Measurements from ENCODE around the gene ZNF668. TPM values are rescaled to one million over a fixed set of nuclear protein-coding genes. Genes with fewer than 3 reads are reported as not detected.

Gene ZNF668
- total and polyA plus RNA-seq, 2 of the 13 experiments (the other 11 are each of a cell fraction or from before 2014, with no cell fraction given) = 3.8 to 9.8 TPM

- CTCF ChIA-PET (ENCODE audit: low intra/inter-chr PET ratio, low total read pairs) = no interaction called here
- Histone ChIP-seq H3K4me2 (ENCODE audit: low read depth, low read length) (no peak overlapping the region), H3K27ac (ENCODE audit: extremely low read length, insufficient read depth, low read length) (no peak overlapping the region), H2AFZ (ENCODE audit: low read length) (no peak overlapping the region), H3K4me1 (ENCODE audit: insufficient read depth, low read length) (peaks cover 19% of the 10 kb centered on the region), H3K27me3 (ENCODE audit: control insufficient read depth in 1 of 2, insufficient read depth in 2 of 2, low read length in 2 of 2) (no peaks in the 10 kb centered on the region; a peak in 1 of 5 replicates), H4K20me1 (ENCODE audit: insufficient read depth, low read length) (no peaks in the 10 kb centered on the region), H3K9ac (ENCODE audit: insufficient read depth, low read depth, low read length) (peak overlapping the region; percentile 2; the same call in 1 of the 2 replicates), H3K9me3 (ENCODE audit: low read length) (no peaks in the 10 kb centered on the region), H3K4me3 (replicated peaks in 1 of 3; ENCODE audit: insufficient read depth in 1 of 3, low read depth in 2 of 3, low read length in 3 of 3) (no peak overlapping the region), H3K79me2 (ENCODE audit: insufficient read depth, low read length) (peaks cover 37% of the 10 kb centered on the region), H3K36me3 (replicated peaks in 1 of 2; ENCODE audit: control insufficient read depth in 1 of 2, insufficient read depth in 2 of 2, low read length in 2 of 2) (peaks cover 27 to 44% of the 10 kb centered on the region in 2 experiments; a peak in 4 of 5 replicates)
- POLR2A ChIA-PET = interaction anchor here (0.9 to 1.4 kb wide), 2 partner anchors 17 to 41 kb away, joined by 4 to 5 read pairs; partner anchors contain the start of gene KAT8
- intact Hi-C loops (cut with micrococcal nuclease; ENCODE audit: unreplicated experiment) = no loop called here
- in situ Hi-C loops (cut with HindIII; ENCODE audit: extremely low pct_ligation_motif_present, low pct_unique_long_range_greater_than_20kb) = no loop called here
- ATAC-seq (no peak), FAIRE-seq (no peak), DNase-seq (ENCODE audit: low spot score) (no peak)
- WGBS (ENCODE audit: low lambda C conversion rate) = 85% methylated on average over 16 of the region's 16 CpGs
- BruUV-seq (replicated peaks) = no TSS peak
- TF ChIP-seq ZNF543 (CRISPR knock-in tag; IDR thresholded peaks at IDR 0.05) (no peak), JUN (CRISPR knock-in tag; IDR thresholded peaks at IDR 0.05) (no peak), ZNF678 (CRISPR knock-in tag; IDR thresholded peaks at IDR 0.05) (no peak), RBFOX2 (IDR thresholded peaks at IDR 0.05; ENCODE audit: low read depth, low read length) (0 out of 2 replicates have a peak, but pooled peaks have one; percentile 17), ZNF687 (CRISPR knock-in tag; IDR thresholded peaks at IDR 0.05) (peak; percentile 12; the same call in 1 of the 2 replicates), PBX2 (CRISPR knock-in tag; IDR thresholded peaks at IDR 0.05) (no peak), ZSCAN21 (CRISPR knock-in tag; IDR thresholded peaks at IDR 0.05; ENCODE audit: borderline replicate concordance) (no peak), ZNF781 (CRISPR knock-in tag; IDR thresholded peaks at IDR 0.05; ENCODE audit: borderline replicate concordance, not compliant biosample characterization) (no peak), DMTF1 (CRISPR knock-in tag; IDR thresholded peaks at IDR 0.05) (no peak), LCORL (IDR thresholded peaks at IDR 0.05) (no peak), LCORL (CRISPR knock-in tag; IDR thresholded peaks at IDR 0.05) (no peak), ZNF329 (CRISPR knock-in tag; IDR thresholded peaks at IDR 0.05; ENCODE audit: low read depth) (no peak), MYPOP (CRISPR knock-in tag; IDR thresholded peaks at IDR 0.05) (no peak), ATF7-NPFF (CRISPR knock-in tag; IDR thresholded peaks at IDR 0.05; ENCODE audit: low read depth) (no peak), AGO2 (optimal IDR thresholded peaks at IDR 0.05; ENCODE audit: low read depth, low read length) (peak; percentile 42), ZNF619 (CRISPR knock-in tag; IDR thresholded peaks at IDR 0.05) (no peak), ZNF260 (CRISPR knock-in tag; IDR thresholded peaks at IDR 0.05; ENCODE audit: borderline replicate concordance, low read depth) (no peak)
These were observed 2.3 kb upstream of the ZNF668 start for GRCh38 chr16:31076319-31076718.

Data from HepG2 (cell line).